Peyer's patch (tissue), 4 donors: Measurements from ENCODE around the gene MLF2. TPM values are rescaled to one million over a fixed set of nuclear protein-coding genes. Genes with fewer than 3 reads are reported as not detected.

Source experiments
- DNase-seq, 3 donors: peaks; one replicate each; pipeline ENCODE4 v3.0.0-alpha.2; 2017 to 2019
- H3K27ac ChIP-seq, 4 donors: fragments of 200-600 bp; sonication (generic); one replicate each; pipeline ENCODE4 v1.5.1; 2016 to 2019
- H3K27me3 ChIP-seq, 2 donors: fragments of 200-600 bp; sonication (generic); one replicate each; pipeline ENCODE4 v1.5.1; 2019
- H3K36me3 ChIP-seq, 3 donors: fragments of 200-600 bp; sonication (generic); one replicate each; pipeline ENCODE4 v1.5.1; 2016 to 2019
- H3K4me1 ChIP-seq, 4 donors: fragments of 200-600 bp; sonication (generic); one replicate each; pipeline ENCODE4 v1.5.1; 2016 to 2019
- H3K4me3 ChIP-seq, 4 donors: fragments of 200-600 bp; sonication (generic); 1 replicate in 3 of 4; 2 replicates in 1 of 4; pipeline ENCODE4 v1.5.1; 2016 to 2019; ENCODE audit warnings: mild to moderate bottlenecking in 1 of 4
- H3K9me3 ChIP-seq, 4 donors: fragments of 200-600 bp; sonication (generic); one replicate each; pipeline ENCODE4 v1.5.1; 2016 to 2019; ENCODE audit warnings: mild to moderate bottlenecking in 1 of 4
- POLR2A ChIP-seq, 2 donors: fragments of 450-650 bp; IDR thresholded peaks; one replicate each; pipeline ENCODE4 v1.5.1; 2017; ENCODE audit warnings: antibody characterized with exemption in 2 of 2, mild to moderate bottlenecking in 2 of 2, moderate library complexity in 2 of 2
- total RNA-seq, 4 donors: library from RNA; depleted of rRNA; stranded (reverse); fragments of >200 nt; gene quantifications; one replicate each; pipeline ENCODE4 v1.1.0, GENCODE V29; 2016
- TF ChIP-seq, protein P1 (sequence below), 6 experiments: fragments of 450-650 bp in 4 of 6; fragments of 200-600 bp in 2 of 6; sonication (generic) in 1 of 6; IDR thresholded peaks; one replicate each; pipeline ENCODE4 v1.5.1; 2017 to 2019; ENCODE audit warnings: antibody characterized with exemption in 6 of 6, mild to moderate bottlenecking in 3 of 6, moderate library complexity in 1 of 6

Gene MLF2, protein sequence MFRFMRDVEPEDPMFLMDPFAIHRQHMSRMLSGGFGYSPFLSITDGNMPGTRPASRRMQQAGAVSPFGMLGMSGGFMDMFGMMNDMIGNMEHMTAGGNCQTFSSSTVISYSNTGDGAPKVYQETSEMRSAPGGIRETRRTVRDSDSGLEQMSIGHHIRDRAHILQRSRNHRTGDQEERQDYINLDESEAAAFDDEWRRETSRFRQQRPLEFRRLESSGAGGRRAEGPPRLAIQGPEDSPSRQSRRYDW
- total RNA-seq, result 100 to 1,000 TPM in 3 of 4 donors, 10 to 100 TPM in 1; 94.9 to 212 (median 182) TPM

DNA sequence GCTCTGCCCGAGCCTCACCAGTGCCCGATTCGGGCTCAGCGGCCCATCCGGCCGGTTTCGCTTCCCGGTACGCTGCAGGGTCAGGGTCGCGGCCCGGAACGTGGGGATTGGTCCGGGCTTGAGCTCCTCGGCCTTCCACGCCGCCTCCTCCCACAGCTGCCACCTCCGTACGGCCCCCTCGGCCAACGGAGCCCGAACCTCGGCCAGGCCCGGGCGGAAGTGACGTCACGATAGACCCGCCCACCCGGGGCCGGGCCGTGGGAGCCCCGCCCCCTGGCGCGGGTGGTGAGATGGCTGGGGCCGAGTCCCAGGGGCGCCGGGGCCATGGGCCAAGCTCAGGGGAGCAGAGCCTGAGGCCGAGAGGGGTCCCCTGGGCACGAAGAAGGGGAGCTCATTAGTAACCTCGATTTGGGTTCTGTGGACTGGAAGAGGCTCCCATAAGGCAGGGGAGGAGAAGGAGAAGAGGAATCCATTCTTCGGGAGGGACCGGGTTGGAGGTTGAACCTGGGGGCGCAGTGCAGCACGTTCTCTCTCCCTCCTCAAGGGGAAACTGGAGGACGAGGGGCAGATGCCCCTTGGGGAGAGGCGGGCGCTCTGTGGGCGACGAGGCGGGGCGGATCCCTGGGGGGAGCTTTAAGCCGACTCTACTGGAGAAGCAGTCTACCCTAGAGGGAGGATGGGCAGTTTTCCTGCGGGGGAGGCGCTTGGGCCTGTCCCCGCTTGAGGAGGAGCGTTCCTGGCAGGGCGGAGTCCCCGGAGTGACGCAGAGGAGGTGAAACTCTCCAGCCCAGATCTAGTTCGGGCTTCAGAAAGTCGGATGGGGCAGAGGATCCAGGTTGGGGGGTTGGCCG lies at the start of gene MLF2:
Gene MLF2 (minus strand): TSS at position 221 of the 851 bp plus-strand sequence. CDS start 807 bp downstream, outside the sequence.
- H3K4me1 ChIP-seq, result peaks cover 0 to 16% (median 3%) of the 10 kb centered on the region in 4 donors

DNA sequence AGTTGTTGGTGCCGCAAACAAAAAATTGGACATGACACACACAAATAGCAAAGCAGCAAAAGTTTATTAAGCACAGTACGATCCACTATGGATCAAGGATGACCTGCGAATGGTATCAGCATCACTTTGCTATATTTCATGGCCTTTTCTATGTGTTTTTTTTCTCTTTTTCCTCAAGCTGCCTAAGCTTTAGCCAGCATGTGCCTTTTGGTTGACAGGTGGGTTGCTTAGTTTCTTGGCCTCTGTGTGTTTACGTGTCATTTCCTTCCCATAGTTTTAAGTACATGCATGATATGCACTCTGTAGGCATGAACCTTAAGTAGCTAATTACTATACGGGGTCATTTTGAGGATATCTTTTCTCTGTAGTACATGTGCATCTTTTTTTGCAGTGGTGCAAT lies 46.2 kb upstream of the MLF2 start:
- no peak for DNase-seq
- no peak for TF ChIP-seq POLR2A (IDR thresholded peaks at IDR 0.05)
- TF ChIP-seq, protein P1, sequence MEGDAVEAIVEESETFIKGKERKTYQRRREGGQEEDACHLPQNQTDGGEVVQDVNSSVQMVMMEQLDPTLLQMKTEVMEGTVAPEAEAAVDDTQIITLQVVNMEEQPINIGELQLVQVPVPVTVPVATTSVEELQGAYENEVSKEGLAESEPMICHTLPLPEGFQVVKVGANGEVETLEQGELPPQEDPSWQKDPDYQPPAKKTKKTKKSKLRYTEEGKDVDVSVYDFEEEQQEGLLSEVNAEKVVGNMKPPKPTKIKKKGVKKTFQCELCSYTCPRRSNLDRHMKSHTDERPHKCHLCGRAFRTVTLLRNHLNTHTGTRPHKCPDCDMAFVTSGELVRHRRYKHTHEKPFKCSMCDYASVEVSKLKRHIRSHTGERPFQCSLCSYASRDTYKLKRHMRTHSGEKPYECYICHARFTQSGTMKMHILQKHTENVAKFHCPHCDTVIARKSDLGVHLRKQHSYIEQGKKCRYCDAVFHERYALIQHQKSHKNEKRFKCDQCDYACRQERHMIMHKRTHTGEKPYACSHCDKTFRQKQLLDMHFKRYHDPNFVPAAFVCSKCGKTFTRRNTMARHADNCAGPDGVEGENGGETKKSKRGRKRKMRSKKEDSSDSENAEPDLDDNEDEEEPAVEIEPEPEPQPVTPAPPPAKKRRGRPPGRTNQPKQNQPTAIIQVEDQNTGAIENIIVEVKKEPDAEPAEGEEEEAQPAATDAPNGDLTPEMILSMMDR (IDR thresholded peaks at IDR 0.05), result no peak
- no peaks in the 10 kb centered on the region for H3K9me3 ChIP-seq

More for the DNA sequence above, at the start of gene MLF2:
- TF ChIP-seq POLR2A (IDR thresholded peaks at IDR 0.05), result peak; percentile 89 to 91
- TF ChIP-seq, protein P1 (IDR thresholded peaks at IDR 0.05), result peak in 3 of 6 experiments; percentile 6 to 98 (median 85)
- Histone ChIP-seq H3K27ac (peak within 1 kb of the TSS; percentile 97 to 99 (median 98)), H3K4me3 (peak within 1 kb of the TSS; percentile 78 to 91 (median 86)), H3K36me3 (peaks cover 0 to 36% (median 0%) of the 10 kb centered on the region in 3 donors), H3K9me3 (no peaks in the 10 kb centered on the region), H3K27me3 (no peaks in the 10 kb centered on the region)
- peak; percentile 96 to 99 (median 98) for DNase-seq

DNA sequence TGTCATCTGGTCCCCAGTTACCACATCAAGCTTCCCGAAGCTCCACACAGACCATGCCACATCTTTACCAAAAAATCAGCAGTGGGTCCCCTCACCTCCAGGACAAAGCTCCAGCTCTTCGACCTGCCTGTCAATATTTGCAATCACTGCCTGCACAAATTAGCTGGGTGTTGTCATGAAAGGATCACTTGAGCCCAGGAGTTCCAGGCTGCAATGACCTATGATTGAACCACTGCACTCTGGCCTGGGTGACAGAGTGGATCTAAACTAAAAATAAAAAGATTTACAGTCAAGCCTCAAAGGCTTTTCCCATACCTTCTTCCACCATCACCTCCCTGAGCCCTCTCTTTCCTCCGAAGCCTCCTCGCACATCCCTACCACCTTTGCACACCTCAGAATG lies 43.6 kb upstream of the MLF2 start:
- no peaks in the 10 kb centered on the region for H3K36me3 ChIP-seq
- H3K4me3 ChIP-seq, result no peak overlapping the region
- H3K27me3 ChIP-seq, result no peaks in the 10 kb centered on the region
- H3K9me3 ChIP-seq, result no peaks in the 10 kb centered on the region
- no peak for TF ChIP-seq POLR2A (IDR thresholded peaks at IDR 0.05)
- TF ChIP-seq, protein P1 (IDR thresholded peaks at IDR 0.05), result no peak
- DNase-seq, result no peak
- H3K27ac ChIP-seq, result no peak overlapping the region
- H3K4me1 ChIP-seq, result peaks cover 0 to 10% (median 1%) of the 10 kb centered on the region in 4 donors

More for the DNA sequence above, 46.2 kb upstream of the MLF2 start:
- H3K4me3 ChIP-seq, result no peak overlapping the region
- no peaks in the 10 kb centered on the region for H3K36me3 ChIP-seq
- no peaks in the 10 kb centered on the region for H3K4me1 ChIP-seq
- no peaks in the 10 kb centered on the region for H3K27me3 ChIP-seq
- no peak overlapping the region for H3K27ac ChIP-seq

DNA sequence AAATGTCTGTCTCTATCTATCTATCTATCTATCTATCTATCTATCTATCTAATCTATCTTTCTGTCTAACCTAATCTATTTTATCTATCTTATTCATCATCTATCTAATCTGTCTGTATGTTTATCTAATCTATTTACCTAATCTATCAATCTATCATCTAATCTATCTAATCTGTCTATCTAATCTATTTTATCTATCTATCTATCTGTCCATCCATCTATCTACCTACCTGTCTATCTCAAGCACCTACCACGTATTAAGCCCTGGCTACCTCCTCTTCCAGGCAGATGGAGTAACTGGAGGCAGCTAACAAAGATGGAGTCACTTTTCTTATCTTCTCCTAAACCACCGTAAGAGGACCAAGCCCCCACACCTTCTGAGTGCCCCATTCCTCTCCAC lies 42.1 kb upstream of the MLF2 start:
- TF ChIP-seq, protein P1 (IDR thresholded peaks at IDR 0.05), result no peak
- no peak for TF ChIP-seq POLR2A (IDR thresholded peaks at IDR 0.05)
- Histone ChIP-seq H3K27me3 (no peaks in the 10 kb centered on the region), H3K36me3 (no peaks in the 10 kb centered on the region), H3K4me3 (no peak overlapping the region), H3K27ac (no peak overlapping the region), H3K4me1 (peaks cover 0 to 10% (median 1%) of the 10 kb centered on the region in 4 donors), H3K9me3 (no peaks in the 10 kb centered on the region)
- DNase-seq, result no peak

DNA sequence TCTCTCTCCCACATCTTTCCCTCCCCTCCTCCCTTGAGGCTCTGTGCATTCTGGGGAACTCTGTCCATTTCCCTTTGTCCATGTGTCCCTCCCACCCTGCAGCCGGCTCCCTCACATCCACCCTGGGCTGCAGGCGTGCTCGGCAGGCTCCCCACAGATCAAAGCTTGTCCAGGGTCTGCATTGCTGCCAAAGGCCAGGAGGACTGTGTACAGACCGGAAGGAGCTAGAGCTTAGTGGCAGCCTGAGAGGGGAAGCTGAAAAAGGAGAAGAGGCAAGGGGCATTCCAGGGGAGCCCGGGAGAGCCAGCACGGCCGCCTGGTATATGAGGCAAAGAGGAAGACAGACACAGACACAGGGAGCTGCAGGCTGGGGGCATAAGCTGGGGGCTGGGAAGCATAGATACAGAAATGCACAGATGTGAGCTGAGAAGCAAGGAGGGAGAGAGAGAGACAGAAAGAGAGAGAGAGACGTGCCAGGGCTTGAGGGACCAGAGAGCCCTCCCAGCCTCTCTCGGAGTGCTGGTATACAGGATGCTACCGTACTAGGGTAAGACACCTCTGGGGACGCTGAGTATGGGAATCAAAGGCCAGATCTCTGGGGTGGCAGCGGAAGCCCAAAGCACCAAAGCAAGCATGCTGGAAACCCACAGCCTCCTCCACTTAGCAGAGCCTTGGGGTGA lies 39.7 kb upstream of the MLF2 start:
- Histone ChIP-seq H3K27me3 (no peaks in the 10 kb centered on the region), H3K9me3 (no peaks in the 10 kb centered on the region), H3K4me1 (peaks cover 0 to 10% (median 1%) of the 10 kb centered on the region in 4 donors), H3K27ac (peak overlapping the region in 3 of 4 donors; percentile 61 to 76 (median 71)), H3K36me3 (no peaks in the 10 kb centered on the region), H3K4me3 (peak overlapping the region in 3 of 4 donors; percentile 16 to 35 (median 22))
- DNase-seq, result no peak
- no peak for TF ChIP-seq POLR2A (IDR thresholded peaks at IDR 0.05)
- TF ChIP-seq, protein P1 (IDR thresholded peaks at IDR 0.05), result no peak
